HG03558 (cell line): ENCODE results near the gene POLR2A.

ENCODE experiments used
- ATAC-seq: cut with Tn5 transposase; IDR thresholded peaks from one replicate; pipeline ENCODE4 v1.9.1; 2021; ENCODE audit warnings: moderate number of reproducible peaks; ENCODE audit not compliant: unreplicated experiment; ENCODE audit errors: extremely low read depth

Gene POLR2A

GRCh38 chr17:7544911-7545310, 60.7 kb downstream of the POLR2A start:
- ATAC-seq = no peak

GRCh38 chr17:7548585-7549400, 64.6 kb downstream of the POLR2A start, which contains the start of gene TNFSF12:
TNFSF12 (plus strand) TSS chr17:7549058; CDS start chr17:7549154, 96 bp downstream.
- no peak for ATAC-seq
